Pulmonary artery endothelial cell (primary cell): ENCODE measurements around the gene PIK3R1. TPM values are rescaled to one million over a fixed set of nuclear protein-coding genes. Genes with fewer than 3 reads are reported as not detected.

Experiments used
- DNase-seq: peaks from one replicate; pipeline ENCODE4 v3.0.0-alpha.2; 2011; ENCODE audit warnings: low read depth, low spot score
- total RNA-seq: library from RNA; depleted of rRNA; stranded (reverse); fragments of >200 nt; gene quantifications from 2 replicates; pipeline ENCODE4 v1.2.3, GENCODE V29; 2014

The PIK3R1 gene
- total RNA-seq, 1 donor from 2014 or later = 37.3 TPM

GRCh38 chr5:68251386-68251785, 35.8 kb downstream of the PIK3R1 start:
- no peak for DNase-seq

- no peak for DNase-seq
Measured at GRCh38 chr5:68251804-68252522, 36.4 kb downstream of the PIK3R1 start.

GRCh38 chr5:68252673-68253623, 37.4 kb downstream of the PIK3R1 start:
- no peak for DNase-seq

- DNase-seq = no peak
Measured at GRCh38 chr5:68253624-68254585, 38.3 kb downstream of the PIK3R1 start.

GRCh38 chr5:68254810-68255209, 39.3 kb downstream of the PIK3R1 start:
- no peak for DNase-seq

GRCh38 chr5:68255305-68256120, 40.0 kb downstream of the PIK3R1 start:
- no peak for DNase-seq

GRCh38 chr5:68257210-68257609, 41.7 kb downstream of the PIK3R1 start:
- DNase-seq = no peak

DNA sequence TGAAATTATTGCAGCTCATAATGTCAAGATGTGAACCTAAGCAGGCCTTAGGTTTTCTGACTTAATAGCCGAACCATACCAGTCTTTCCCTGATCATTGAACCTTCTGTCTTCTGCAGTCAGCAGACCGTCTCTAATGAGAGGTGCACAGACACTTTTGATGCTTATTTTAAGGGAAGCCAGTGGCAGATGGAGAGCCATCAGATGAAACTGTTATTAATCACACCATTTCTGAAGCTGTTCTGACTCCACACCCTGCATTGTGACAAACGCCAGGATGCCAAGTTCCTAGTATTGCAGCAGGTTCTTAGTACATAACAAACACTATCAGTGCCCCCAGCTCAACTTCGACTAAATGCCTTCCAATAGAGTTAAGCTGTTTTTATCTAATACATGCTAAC, 43.0 kb downstream of the PIK3R1 start:
- DNase-seq = no peak

DNA sequence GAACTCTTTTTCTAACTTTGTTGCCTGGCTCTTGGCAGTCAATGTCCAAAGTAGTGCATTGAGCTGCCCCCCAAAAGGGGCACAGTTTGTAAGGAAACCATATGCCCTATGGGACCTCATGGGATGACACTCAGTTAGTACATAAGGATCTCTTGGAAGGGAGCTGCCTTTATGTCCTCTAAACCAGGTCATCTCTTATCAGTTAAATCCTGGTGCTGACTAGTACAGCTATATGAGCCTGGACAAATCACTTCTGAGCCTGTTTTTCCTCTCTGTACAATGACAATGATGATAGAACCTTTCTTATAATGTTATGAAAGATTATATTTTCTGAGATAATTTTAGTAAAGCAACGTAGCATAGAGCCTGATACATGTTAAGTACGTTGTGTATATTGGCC, 44.1 kb downstream of the PIK3R1 start:
- DNase-seq = no peak

- no peak for DNase-seq
Measured at GRCh38 chr5:68260467-68260866, 44.9 kb downstream of the PIK3R1 start.

DNA sequence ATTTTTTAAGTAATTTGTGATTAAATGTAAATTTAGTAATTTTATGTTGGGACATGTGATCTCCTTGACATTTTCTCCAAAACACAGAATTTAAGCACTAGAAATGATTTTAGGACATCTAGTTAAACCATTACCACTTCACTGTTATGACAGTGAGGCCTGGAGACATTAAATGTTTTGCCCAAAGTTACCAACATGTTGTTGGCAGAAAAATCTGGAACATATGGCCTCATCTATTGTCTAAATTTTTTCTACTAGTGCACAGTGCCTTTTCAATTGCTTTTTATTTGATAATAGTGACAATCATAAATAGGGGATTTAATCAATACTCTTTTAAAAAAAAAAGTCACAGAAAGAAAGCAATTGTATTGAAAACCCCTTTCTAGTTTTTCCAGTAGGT, 45.6 kb downstream of the PIK3R1 start:
- DNase-seq = no peak

GRCh38 chr5:68261569-68262065, 46.1 kb downstream of the PIK3R1 start:
- DNase-seq = no peak

DNA sequence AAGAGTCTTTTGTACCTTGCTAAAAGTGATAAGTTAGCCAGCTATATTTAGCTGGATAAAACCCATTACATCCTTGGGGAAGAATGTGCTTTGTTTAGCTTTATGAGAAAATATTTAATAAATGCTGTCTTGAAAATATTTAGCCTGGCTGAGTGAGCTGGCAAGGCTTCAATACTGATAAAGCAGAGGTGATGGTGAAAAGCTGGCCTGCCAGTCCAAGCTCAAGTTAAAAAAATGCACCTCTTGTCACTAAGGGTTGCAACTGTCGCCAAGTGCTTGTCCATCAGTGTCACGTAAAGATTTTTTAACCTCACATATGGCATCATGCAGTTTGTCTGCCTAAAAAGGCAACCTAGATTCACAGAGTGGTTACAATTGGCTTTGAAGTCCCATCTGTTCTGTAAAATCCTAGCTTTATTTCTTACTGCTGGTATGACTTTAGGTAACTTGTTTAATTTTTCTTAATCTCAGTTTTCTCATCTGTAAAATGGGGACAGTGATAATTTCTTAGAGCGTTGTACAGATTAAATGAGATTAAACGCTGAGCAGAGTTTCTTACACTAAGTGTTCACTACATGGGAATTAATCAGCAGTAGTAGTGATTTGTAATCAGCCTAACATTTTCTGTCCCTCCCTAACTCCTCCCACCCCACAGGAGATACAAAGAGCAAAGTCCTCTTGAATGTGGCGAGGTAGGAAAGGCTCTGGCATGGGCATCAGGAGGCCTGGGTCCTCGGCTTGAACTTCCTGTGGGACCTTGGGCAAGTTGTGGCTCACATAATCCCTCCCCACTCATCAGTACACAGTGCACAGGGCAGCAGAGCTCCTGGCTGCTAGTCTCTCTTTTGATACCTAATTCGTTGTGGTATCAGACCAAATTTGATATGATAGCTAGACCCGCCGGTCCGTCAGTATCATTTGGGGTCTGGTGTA, 48.7 kb downstream of the PIK3R1 start:
- DNase-seq = no peak

GRCh38 chr5:68265347-68265746, 49.8 kb downstream of the PIK3R1 start:
- DNase-seq = no peak

GRCh38 chr5:68265822-68266395, 50.4 kb downstream of the PIK3R1 start:
- DNase-seq = no peak

- no peak for DNase-seq
Measured at GRCh38 chr5:68266457-68266856, 50.9 kb downstream of the PIK3R1 start.

DNA sequence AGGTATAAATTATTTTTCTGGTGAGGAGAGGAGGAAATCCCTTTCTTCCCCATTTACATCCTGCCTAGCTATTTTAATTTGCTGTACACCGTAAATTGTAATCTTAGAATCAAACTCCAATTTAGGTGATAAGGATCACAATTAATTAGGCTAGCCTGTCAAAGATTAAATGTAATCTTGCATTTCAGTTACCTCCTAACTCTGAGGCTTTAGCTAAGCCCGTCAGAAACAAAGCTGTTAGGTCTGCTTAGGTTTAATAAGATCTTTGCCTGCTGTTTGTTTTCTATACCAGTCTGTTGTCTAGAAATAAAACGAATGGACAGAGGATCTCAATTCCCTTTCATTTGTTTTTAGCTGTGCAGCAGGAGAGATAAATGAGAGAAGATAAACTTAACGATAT, 51.5 kb downstream of the PIK3R1 start:
- DNase-seq = no peak

GRCh38 chr5:68268101-68268851, 52.7 kb downstream of the PIK3R1 start:
- DNase-seq = no peak
